GM18858 (cell line): ENCODE data around the gene TMEM151B.

Experiments
- ATAC-seq: cut with Tn5 transposase; IDR thresholded peaks from one replicate; pipeline ENCODE4 v1.9.1; 2021; ENCODE audit not compliant: unreplicated experiment

The TMEM151B gene

DNA sequence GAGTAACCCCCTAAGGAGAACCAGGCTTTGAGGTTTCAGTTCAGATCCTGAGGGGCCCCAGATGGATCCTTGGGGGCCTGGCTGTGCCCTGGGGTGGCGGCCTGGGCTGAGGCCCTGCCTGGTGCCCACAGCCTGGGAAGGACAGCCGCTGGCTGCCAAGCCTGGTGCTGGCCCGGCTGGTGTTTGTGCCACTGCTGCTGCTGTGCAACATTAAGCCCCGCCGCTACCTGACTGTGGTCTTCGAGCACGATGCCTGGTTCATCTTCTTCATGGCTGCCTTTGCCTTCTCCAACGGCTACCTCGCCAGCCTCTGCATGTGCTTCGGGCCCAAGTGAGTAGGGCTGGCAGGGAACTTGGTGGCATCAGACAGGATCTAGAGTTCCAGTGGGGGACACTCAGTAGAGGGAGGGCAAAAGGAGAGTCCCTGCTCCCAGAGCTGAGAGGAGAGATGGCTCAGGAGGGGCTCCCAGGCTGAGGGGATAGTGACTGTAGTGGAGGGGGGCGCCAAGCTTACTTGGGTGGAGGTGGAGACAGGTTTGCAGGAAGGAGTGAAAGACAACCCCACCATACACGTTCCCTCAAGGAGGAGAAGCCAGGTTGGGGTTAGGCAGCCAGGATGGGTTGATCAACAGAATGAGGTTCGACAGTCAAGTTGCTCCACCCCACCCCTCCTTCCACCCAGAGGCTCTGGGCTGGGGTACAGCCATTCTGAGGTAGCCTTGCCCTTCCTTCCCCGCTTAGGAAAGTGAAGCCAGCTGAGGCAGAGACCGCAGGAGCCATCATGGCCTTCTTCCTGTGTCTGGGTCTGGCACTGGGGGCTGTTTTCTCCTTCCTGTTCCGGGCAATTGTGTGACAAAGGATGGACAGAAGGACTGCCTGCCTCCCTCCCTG lies 37.3 kb upstream of the TMEM151B start:
- no peak for ATAC-seq

DNA sequence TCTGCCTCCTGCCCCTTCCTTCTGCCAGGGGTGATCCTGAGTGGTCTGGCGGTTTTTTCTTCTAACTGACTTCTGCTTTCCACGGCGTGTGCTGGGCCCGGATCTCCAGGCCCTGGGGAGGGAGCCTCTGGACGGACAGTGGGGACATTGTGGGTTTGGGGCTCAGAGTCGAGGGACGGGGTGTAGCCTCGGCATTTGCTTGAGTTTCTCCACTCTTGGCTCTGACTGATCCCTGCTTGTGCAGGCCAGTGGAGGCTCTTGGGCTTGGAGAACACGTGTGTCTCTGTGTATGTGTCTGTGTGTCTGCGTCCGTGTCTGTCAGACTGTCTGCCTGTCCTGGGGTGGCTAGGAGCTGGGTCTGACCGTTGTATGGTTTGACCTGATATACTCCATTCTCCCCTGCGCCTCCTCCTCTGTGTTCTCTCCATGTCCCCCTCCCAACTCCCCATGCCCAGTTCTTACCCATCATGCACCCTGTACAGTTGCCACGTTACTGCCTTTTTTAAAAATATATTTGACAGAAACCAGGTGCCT lies 36.6 kb upstream of the TMEM151B start:
- ATAC-seq: no peak

DNA sequence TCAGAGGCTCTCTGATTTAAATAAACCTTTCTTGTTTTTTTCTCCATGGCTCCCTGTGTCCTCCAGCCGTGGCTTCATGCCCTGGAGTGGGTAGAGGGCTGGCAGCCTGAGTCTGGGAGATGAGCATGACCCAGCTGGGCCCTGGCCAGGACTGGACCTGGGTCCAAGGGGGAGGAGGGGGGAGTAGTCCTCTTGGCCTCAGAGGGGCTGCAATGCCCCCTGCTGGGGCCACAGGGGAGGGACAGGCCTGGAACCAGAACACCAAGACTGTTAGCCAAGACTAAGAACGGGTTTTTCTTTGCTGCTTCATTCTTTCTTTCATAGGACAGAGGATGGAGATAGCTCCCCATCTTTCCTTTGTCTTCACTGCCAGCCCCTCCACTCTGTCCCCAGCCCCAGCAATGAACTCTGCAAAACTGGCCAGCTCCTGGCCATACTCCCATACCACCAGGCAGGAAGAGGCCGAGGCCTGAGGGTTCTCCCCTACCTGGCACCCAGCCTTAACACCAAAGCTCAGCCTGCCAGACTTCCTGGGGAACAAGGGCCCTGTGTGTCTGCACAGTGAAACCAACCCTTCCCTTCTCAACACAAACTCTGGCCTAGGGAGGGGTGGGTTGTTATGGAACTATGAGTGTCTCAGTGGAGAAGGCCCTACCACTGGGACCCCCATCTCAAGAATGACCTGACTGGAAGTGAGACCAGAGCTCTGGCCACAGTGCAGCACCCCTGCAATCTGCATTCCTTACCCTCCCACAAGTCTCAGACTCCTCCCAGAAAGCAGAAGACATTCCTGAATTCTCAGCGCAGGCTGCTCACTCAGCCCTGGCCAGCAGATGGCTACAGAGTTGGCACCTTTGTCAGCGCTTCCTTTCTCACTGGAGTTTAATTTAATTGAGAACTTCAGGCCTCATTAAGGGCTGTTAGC lies 35.9 kb upstream of the TMEM151B start:
- no peak for ATAC-seq

DNA sequence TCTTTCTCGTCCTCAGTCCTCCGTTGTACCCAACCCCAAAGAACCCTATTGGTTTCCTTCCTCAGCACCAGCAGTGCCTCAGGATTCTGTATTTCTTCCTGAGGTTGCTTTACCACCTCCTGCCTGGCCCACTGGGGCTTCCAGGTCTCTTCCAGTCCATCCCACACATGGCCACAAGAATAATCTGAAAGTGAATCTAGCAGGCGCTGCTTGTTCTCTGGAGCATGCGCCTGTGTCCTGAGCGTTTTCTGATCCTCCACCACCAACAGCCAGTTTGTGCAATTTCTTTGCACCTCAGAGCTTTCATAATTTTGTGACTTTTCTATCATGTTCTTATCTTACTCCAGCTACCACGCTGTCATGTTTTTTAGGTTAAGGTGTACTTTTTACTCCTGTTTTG lies 35.0 kb upstream of the TMEM151B start:
- ATAC-seq: no peak

DNA sequence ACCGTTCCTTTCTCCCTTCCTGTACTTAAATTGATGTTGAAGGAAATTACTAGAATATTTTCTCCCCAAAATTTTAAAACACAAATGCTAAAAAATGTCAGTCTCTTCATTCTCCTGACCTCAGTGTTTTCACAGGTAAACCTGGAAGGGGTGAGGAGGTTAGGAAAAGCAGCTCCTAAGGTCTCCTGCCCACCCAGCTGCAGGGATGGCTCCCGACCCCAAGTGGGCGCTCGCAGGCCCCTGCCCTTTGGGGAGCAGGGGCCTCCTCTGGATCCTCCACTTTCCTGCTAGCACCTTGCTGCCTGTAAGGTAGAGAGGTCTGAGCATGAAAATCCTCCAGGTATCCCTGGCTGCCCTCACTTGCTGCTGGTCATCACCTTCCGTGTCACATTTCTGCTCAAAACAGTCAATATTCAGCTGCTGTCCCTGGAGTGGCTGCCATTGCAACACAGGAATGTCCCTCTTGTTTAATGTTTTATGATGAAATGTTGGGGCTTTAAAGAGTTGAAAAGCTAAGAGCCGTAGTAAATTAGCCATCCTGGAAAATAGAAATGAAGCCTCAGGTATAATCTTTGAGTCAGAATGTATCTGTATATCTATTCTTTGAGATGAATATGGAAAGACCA lies 34.2 kb upstream of the TMEM151B start:
- ATAC-seq: no peak

DNA sequence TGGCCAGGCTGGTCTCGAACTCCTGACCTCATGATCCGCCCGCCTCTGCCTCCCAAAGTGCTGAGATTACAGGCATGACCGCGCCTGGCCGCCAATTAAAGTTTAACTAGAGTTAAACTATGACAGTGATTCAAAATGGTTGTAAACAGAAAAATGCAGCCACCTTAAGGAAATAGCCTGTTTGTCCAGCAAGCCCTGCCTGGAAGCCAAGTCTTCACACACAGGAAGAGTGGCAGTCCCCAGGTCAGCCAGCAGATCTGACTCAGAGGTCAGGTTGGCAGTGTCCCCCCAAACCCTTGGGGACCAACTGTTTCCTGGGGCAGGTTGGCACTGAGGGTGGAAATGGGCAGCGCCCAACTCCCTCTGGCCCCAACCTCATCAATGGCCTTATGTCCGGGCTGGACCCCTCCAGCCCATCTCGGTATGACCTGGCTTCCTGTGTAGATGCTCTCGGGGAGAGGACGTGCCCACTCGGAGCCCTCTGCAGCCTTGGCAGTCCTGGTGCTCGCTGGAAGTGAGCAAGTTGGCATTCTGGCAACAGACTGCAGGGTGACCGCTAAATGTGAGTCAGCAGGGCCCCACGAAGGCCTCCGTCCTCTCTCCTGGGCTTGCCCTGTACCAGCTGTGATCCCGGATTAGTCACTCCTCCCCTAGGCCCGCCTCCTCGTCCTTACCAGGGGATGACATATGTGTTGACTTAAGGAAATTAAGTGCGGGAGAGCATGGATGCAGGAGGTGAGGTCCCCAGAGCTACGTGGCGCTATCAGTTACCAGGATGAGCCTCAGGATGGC lies 33.0 kb upstream of the TMEM151B start:
- no peak for ATAC-seq

DNA sequence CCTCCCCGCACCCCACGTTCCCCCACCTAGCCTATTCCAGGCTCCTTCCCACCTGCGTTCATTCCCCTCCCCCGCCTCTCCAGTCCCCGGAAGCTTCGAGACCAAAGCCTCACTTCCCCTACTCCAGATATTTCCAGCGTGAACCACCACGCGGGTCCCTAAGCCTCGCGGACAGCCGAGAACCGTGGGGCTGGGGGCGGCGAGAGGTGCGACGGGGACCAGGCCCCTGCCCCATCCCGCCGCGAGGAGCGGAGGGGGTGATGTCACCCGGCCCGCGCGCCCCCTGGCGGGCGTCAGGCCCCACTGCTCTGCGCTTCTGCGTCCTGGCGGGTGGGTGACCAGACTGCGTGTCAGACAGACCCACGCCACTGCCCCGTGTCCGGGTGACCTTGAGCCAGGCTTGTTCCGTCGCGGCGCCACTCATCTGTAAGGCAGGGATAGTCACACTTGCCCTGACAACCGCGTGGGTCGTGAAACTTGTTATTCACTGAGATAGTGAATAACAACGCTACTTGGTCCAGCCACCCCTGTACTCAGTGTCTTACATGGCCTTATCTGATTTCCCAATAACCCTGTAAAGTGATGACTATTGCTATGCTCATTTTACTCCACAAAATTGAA lies 32.3 kb upstream of the TMEM151B start:
- ATAC-seq: peak; percentile 55

DNA sequence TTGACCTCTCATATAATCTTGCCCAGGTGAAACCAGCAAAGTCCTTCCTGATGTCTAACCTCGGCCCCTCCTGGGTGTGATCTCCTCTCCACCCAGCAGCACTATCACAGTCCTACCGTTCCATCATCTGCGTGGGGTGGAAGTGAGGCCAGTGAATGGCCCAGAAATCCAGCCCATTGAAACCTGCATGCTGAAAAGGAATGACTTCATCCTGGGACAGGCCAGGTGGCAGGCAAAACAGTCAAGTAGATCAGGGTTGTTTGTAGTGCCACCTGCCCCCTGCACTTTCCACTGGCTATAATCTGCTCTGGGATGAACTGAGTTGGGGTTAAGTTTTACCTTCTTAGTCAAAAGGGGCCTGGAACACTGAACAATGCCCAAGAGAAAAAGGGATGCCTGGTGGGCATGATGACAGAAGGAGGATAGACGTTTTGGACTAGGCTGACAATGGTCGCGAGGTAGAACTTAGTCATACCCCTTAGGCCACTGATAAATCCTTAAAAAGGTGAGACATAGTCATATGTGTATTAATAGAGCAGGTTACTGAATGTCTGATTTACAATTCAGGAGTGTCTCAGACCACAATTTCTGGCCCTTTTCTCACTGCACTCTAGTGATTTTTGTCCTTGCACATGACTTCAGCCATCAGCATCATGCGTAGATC lies 31.4 kb upstream of the TMEM151B start:
- ATAC-seq: no peak

DNA sequence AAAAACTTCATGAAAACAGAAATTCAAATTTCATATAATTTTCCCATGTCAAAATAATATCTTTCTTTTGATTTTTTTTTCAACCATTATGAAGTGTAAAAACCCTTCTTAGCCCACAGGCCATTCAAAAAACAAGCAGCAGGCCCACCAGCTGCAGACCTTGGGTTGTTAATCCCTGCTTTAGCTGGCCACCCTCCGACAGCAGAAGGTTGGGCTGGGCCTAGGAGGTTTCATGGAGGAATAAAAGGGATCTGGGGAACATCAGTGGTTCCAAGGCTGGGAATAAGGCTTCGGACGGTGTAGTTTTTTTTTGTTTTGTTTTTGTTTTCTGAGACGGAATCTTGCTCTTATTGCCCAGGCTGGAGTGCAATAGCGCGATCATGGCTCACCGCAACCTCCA lies 26.9 kb upstream of the TMEM151B start:
- no peak for ATAC-seq

DNA sequence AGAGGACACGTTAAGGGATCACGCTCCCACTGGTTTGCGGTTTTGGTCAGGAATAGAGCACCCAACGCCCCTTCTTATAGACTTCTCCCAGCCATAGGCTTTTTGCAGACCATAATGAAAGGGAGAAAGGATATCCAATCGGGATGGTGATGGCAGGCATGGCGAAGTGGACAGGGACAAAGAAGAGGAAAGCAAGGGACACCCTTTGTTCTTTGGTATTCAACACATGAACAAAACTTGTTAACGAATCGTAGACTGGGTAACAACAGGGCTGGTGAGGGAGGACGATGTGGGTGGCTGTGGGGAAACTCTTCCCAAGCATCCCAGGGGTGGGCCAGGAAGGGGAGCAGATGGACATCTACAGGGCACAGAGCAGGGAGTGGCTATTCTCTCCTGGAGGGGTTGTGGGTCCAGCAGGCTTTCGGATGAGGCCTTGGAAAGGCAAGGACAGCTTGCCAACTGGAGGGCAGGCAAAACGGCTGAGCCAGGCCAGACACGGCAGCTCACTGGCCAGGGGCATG lies 24.8 kb upstream of the TMEM151B start:
- no peak for ATAC-seq

DNA sequence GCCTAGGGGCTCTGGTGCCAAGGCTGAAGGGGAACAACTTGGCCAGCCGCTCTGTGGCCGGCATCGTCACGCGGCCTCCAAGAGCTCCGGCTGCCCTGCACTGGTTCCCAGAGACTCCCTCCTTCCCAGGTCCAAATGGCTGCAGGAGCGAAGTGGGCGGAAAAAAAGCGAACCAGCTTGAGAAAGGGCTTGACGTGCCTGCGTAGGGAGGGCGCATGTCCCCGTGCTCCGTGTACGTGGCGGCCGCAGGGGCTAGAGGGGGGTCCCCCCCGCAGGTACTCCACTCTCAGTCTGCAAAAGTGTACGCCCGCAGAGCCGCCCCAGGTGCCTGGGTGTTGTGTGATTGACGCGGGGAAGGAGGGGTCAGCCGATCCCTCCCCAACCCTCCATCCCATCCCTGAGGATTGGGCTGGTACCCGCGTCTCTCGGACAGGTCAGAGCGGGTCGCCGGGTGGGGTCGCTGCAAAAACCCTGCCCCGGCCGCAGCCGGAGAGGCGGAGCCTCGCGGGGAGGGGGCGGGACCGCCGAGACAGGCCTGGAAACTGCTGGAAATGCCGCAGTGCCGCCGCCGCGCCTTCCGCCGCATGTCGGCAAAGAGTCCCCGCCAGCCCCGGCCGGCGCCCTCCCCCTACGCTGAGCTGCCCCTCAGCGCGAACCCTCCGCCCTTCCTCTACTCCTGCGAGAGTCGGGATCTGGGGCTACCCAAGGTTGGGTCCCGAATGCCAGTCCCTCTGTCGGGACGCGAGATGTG lies 24.2 kb upstream of the TMEM151B start:
- peak; percentile 32 for ATAC-seq

DNA sequence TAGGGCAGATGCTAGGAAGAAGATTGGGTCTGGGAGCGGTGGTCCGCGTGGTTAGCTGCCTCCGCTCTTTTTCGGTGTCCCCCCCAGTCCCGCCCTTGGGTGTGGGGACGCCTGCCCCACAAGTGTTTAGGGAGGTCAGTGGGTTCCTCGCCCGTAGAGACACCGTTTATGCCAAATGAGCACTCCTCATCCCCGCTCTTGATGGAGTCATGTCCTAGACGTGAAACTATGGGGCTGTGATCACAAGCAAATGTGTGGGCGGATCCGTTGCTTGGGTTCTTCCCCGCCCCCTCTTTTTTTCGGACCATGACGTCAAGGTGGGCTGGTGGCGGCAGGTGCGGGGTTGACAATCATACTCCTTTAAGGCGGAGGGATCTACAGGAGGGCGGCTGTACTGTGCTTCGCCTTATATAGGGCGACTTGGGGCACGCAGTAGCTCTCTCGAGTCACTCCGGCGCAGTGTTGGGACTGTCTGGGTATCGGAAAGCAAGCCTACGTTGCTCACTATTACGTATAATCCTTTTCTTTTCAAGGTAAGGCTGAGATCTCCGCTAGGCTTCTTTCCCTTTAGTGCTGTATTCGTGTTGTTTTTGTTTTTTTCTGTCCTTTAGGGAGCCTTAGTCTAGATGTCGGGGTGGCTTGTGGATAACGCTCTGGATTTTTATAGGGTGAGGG lies 23.4 kb upstream of the TMEM151B start, which contains the start of gene HSP90AB1:
TSS of gene HSP90AB1 (plus strand) at position 439 of the 675 bp plus-strand sequence. CDS start 1,529 bp downstream, outside the sequence.
- peak; percentile 33 for ATAC-seq

DNA sequence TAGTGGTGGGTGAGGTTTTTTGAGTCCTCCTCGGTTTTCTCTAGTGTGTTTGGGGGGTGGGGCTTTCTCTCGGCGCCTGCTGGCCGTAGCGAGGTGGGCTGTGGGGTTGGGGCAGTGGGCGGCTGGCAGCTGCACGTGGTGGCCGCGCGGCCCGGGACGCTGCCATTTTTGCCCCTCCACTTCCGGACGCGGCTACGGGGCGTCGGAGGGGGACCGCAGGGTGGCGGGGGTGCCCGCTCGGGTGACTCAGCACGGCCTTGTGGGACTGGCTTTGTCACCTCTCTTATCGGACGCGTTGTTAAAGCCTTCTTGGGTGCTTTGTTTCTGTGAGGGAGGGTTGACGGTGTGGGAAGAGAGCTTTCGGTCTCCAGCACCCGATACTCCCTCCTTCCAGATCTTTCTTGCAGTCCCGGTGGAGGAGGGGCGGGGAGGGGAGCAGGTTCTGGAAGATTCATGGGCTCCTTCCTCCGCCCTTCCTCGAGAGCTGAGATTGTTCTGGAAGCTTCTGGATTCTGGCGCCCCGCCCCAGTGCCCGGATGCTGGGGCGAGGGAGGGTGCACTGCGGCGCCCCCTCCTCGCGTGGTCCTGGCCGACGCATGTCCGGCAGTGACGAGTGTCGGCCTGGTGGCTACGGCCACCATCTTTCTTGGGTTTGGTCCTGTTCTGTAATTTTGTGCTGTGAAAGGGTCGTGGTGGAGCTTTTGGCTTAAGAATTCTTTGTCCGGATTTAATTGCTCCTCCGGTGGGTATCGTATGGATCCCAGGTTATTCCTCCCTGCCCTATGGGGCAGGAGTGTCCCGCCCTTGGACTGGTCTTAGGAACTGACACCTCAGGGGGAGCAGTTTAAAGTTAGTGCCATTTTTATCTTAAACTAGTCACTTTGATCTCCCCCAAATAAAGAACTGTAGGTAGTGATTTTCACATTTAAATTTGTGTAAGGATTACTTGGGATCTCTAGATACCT lies 22.6 kb upstream of the TMEM151B start:
- peak; percentile 7 for ATAC-seq

DNA sequence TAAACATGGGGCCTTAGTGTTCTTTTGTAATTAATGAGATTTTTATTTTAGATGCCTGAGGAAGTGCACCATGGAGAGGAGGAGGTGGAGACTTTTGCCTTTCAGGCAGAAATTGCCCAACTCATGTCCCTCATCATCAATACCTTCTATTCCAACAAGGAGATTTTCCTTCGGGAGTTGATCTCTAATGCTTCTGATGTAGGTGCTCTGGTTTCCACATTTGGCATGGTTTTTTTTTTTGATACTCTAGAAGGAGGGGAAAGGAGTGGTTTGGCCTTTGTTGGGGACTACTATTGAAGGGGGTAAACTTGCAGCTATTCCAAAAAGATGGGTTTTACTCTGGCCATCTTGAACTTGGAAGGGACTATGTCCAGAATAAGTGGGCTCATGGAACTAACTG lies 21.7 kb upstream of the TMEM151B start:
- ATAC-seq: no peak

DNA sequence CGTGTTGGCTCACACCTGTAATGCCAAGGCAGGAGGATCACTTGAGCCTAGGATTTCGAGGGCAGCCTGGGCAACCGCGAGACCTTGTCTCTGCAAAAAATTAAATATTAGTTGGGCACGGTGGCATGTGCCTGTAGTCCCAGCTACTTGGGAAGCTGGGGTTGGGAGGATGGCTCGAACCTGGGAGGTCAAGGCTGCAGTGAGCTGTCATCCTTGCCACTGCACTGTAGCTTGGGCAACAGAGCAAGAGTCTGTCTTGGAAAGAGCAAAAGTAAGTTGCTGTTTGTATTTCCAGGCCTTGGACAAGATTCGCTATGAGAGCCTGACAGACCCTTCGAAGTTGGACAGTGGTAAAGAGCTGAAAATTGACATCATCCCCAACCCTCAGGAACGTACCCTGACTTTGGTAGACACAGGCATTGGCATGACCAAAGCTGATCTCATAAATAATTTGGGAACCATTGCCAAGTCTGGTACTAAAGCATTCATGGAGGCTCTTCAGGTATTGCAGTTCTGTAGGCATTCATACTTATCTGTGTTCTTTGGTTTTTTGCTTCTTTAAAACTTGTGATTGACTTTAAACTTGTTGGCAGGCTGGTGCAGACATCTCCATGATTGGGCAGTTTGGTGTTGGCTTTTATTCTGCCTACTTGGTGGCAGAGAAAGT lies 21.0 kb upstream of the TMEM151B start:
- no peak for ATAC-seq

DNA sequence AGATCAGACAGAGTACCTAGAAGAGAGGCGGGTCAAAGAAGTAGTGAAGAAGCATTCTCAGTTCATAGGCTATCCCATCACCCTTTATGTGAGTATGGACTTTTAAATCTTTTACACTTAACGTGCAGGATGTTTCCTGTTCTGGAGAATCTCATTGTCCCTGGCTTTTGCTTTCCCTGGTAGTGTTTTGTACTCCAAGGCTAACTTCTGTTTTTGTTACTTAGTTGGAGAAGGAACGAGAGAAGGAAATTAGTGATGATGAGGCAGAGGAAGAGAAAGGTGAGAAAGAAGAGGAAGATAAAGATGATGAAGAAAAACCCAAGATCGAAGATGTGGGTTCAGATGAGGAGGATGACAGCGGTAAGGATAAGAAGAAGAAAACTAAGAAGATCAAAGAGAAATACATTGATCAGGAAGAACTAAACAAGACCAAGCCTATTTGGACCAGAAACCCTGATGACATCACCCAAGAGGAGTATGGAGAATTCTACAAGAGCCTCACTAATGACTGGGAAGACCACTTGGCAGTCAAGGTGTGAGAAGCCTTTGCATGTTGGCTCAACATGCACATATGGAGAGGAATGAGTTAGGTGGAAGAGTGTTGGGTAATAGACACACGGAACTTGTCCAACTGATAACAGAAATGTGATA lies 20.1 kb upstream of the TMEM151B start:
- no peak for ATAC-seq
